ENCODE measurements around the gene IKZF3. TPM values are rescaled to one million over a fixed set of nuclear protein-coding genes. Genes with fewer than 3 reads are reported as not detected.

IKZF3 gene
- total RNA-seq, 1 experiment from 2014 or later, result 0.81 TPM

- Mint-ChIP-seq H3K4me3 (no peak overlapping the region), H3K36me3 (peaks cover 53% of the 10 kb centered on the region), H3K9me3 (no peaks in the 10 kb centered on the region), H3K4me1 (peaks cover 8% of the 10 kb centered on the region), H3K27ac (no peak overlapping the region), H3K27me3 (ENCODE audit: low read depth) (no peaks in the 10 kb centered on the region)
- CTCF ChIA-PET, result interaction anchor here (0.8 kb wide), 1 partner anchor 8 kb away, joined by 3 read pairs; no protein-coding TSS in a partner anchor
- DNase-seq (ENCODE audit: low spot score) (no peak), ATAC-seq (no peak)
- TF ChIP-seq ZNF121 (CRISPR knock-in tag; IDR thresholded peaks at IDR 0.05), result peak; percentile 89
- TF ChIP-seq GABPB1 (CRISPR knock-in tag; IDR thresholded peaks at IDR 0.05), result no peak
- POLR2A ChIA-PET, result no interaction called here
Observed at GRCh38 chr17:39722104-39722503, 142.0 kb downstream of the IKZF3 start.

- peaks cover 49% of the 10 kb centered on the region for H3K36me3 Mint-ChIP-seq
- ATAC-seq (no peak), DNase-seq (ENCODE audit: low spot score) (no peak)
- peaks cover 8% of the 10 kb centered on the region for H3K4me1 Mint-ChIP-seq
- H3K27me3 Mint-ChIP-seq (ENCODE audit: low read depth), result no peaks in the 10 kb centered on the region
- no peaks in the 10 kb centered on the region for H3K9me3 Mint-ChIP-seq
- peak overlapping the region; percentile 15; the same call in 1 of the 2 replicates for H3K27ac Mint-ChIP-seq
- no peak overlapping the region for H3K4me3 Mint-ChIP-seq
- ChIA-PET POLR2A (interaction anchor here (0.6 kb wide), 1 partner anchor 10 kb away, joined by 4 read pairs; no protein-coding TSS in a partner anchor), CTCF (interaction anchor here (0.6 to 1.7 kb wide), 6 partner anchors 9 to 66 kb away, joined by 3 to 15 read pairs (median 4); no protein-coding TSS in a partner anchor)
- TF ChIP-seq, protein P1, sequence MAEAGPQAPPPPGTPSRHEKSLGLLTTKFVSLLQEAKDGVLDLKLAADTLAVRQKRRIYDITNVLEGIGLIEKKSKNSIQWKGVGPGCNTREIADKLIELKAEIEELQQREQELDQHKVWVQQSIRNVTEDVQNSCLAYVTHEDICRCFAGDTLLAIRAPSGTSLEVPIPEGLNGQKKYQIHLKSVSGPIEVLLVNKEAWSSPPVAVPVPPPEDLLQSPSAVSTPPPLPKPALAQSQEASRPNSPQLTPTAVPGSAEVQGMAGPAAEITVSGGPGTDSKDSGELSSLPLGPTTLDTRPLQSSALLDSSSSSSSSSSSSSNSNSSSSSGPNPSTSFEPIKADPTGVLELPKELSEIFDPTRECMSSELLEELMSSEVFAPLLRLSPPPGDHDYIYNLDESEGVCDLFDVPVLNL (CRISPR knock-in tag; IDR thresholded peaks at IDR 0.05; ENCODE audit: borderline replicate concordance, low read depth), result no peak
- no peak for TF ChIP-seq FOXJ3 (CRISPR knock-in tag; IDR thresholded peaks at IDR 0.05; ENCODE audit: borderline replicate concordance)
- no peak for TF ChIP-seq NR2C2 (CRISPR knock-in tag; IDR thresholded peaks at IDR 0.05)
- TF ChIP-seq, protein P2, sequence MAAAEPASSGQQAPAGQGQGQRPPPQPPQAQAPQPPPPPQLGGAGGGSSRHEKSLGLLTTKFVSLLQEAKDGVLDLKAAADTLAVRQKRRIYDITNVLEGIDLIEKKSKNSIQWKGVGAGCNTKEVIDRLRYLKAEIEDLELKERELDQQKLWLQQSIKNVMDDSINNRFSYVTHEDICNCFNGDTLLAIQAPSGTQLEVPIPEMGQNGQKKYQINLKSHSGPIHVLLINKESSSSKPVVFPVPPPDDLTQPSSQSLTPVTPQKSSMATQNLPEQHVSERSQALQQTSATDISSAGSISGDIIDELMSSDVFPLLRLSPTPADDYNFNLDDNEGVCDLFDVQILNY (CRISPR knock-in tag; IDR thresholded peaks at IDR 0.05), result no peak
- TF ChIP-seq ZNF512 (CRISPR knock-in tag; IDR thresholded peaks at IDR 0.05; ENCODE audit: borderline replicate concordance), result no peak
- no peak for TF ChIP-seq E2F1 (CRISPR knock-in tag; IDR thresholded peaks at IDR 0.05)
- no peak for TF ChIP-seq CREB1 (CRISPR knock-in tag; IDR thresholded peaks at IDR 0.05)
- TF ChIP-seq ZNF317 (CRISPR knock-in tag; IDR thresholded peaks at IDR 0.05; ENCODE audit: borderline replicate concordance, low read depth), result no peak
- TF ChIP-seq HMGXB4 (CRISPR knock-in tag; IDR thresholded peaks at IDR 0.05), result no peak
- TF ChIP-seq ATF1 (CRISPR knock-in tag; IDR thresholded peaks at IDR 0.05), result no peak
- no peak for TF ChIP-seq SMAD4 (CRISPR knock-in tag; IDR thresholded peaks at IDR 0.05)
Observed at GRCh38 chr17:39719563-39720355, 144.4 kb downstream of the IKZF3 start.

DNA sequence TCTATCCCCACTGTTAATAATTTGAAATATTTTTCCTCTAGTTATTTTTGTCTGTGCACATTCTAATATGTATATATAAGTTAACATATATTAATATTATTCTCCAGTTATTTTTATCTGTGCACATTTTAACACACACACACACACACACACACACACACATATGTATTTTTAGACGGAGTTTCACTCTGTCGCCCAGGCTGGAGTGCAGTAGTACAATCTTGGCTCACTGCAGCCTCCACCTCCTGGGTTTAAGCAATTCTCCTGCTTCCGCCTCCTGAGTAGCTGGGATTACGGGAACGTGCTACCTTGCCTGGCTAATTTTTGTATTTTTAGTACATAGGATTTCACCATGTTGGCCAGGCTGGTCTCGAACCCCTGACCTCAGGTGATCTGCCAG, 146.5 kb downstream of the IKZF3 start:
- Mint-ChIP-seq H3K4me3 (no peak overlapping the region), H3K4me1 (no peaks in the 10 kb centered on the region), H3K9me3 (no peaks in the 10 kb centered on the region), H3K27ac (no peak overlapping the region), H3K27me3 (ENCODE audit: low read depth) (no peaks in the 10 kb centered on the region), H3K36me3 (peaks cover 42% of the 10 kb centered on the region)
- ATAC-seq, result no peak
- no peak for DNase-seq (ENCODE audit: low spot score)
- ChIA-PET POLR2A (no interaction called here), CTCF (interaction anchor here (1.1 kb wide), 1 partner anchor 49 kb away, joined by 3 read pairs; the partner anchor contains the start of gene PNMT)
- TF ChIP-seq EMX1 (CRISPR knock-in tag; IDR thresholded peaks at IDR 0.05) (no peak), ZNF416 (CRISPR knock-in tag; IDR thresholded peaks at IDR 0.05) (no peak), KAT7 (CRISPR knock-in tag; IDR thresholded peaks at IDR 0.05; ENCODE audit: borderline replicate concordance) (no peak), ZNF138 (CRISPR knock-in tag; conservative IDR thresholded peaks at IDR 0.05) (no peak), SOX15 (CRISPR knock-in tag; IDR thresholded peaks at IDR 0.05) (no peak), ZNF671 (CRISPR knock-in tag; IDR thresholded peaks at IDR 0.05) (no peak), MYBL2 (CRISPR knock-in tag; IDR thresholded peaks at IDR 0.05) (no peak), ATF6 (CRISPR knock-in tag; IDR thresholded peaks at IDR 0.05) (no peak), ZNF423 (CRISPR knock-in tag; IDR thresholded peaks at IDR 0.05) (no peak)
- TF ChIP-seq, protein P3, sequence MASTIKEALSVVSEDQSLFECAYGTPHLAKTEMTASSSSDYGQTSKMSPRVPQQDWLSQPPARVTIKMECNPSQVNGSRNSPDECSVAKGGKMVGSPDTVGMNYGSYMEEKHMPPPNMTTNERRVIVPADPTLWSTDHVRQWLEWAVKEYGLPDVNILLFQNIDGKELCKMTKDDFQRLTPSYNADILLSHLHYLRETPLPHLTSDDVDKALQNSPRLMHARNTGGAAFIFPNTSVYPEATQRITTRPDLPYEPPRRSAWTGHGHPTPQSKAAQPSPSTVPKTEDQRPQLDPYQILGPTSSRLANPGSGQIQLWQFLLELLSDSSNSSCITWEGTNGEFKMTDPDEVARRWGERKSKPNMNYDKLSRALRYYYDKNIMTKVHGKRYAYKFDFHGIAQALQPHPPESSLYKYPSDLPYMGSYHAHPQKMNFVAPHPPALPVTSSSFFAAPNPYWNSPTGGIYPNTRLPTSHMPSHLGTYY (CRISPR knock-in tag; IDR thresholded peaks at IDR 0.05), result no peak
